ENCODE data around the gene ATP6V0E2.

The ATP6V0E2 gene

GRCh38 chr7:149856583-149856982 lies 17.2 kb upstream of the ATP6V0E2 start:
- DNase-seq (ENCODE audit: low read depth) = no peak
- H3K4me3 ChIP-seq (ENCODE audit: low read depth, low read length) = no peak overlapping the region
- no peak for TF ChIP-seq CTCF (IDR thresholded peaks at IDR 0.05; ENCODE audit: low read depth, low read length, missing control alignments)

GRCh38 chr7:149859369-149859768 lies 14.4 kb upstream of the ATP6V0E2 start:
- no peak overlapping the region for H3K4me3 ChIP-seq (ENCODE audit: low read depth, low read length)
- TF ChIP-seq CTCF (IDR thresholded peaks at IDR 0.05; ENCODE audit: low read depth, low read length, missing control alignments) = no peak
- no peak for DNase-seq (ENCODE audit: low read depth)

GRCh38 chr7:149859876-149860275 lies 13.9 kb upstream of the ATP6V0E2 start:
- DNase-seq (ENCODE audit: low read depth) = no peak
- H3K4me3 ChIP-seq (ENCODE audit: low read depth, low read length) = no peak overlapping the region
- TF ChIP-seq CTCF (IDR thresholded peaks at IDR 0.05; ENCODE audit: low read depth, low read length, missing control alignments) = no peak

- peak; percentile 43 for TF ChIP-seq CTCF (IDR thresholded peaks at IDR 0.05; ENCODE audit: low read depth, low read length, missing control alignments)
- no peak overlapping the region for H3K4me3 ChIP-seq (ENCODE audit: low read depth, low read length)
- DNase-seq (ENCODE audit: low read depth) = no peak
These were observed 12.7 kb upstream of the ATP6V0E2 start for GRCh38 chr7:149860821-149861727.

GRCh38 chr7:149861728-149862045 lies 12.1 kb upstream of the ATP6V0E2 start:
- no peak for DNase-seq (ENCODE audit: low read depth)
- TF ChIP-seq CTCF (IDR thresholded peaks at IDR 0.05; ENCODE audit: low read depth, low read length, missing control alignments) = no peak
- no peak overlapping the region for H3K4me3 ChIP-seq (ENCODE audit: low read depth, low read length)

- DNase-seq (ENCODE audit: low read depth) = no peak
- TF ChIP-seq CTCF (IDR thresholded peaks at IDR 0.05; ENCODE audit: low read depth, low read length, missing control alignments) = no peak
- H3K4me3 ChIP-seq (ENCODE audit: low read depth, low read length) = no peak overlapping the region
These were observed 11.6 kb upstream of the ATP6V0E2 start for GRCh38 chr7:149862156-149862555.

GRCh38 chr7:149863500-149863899 lies 10.3 kb upstream of the ATP6V0E2 start:
- no peak for TF ChIP-seq CTCF (IDR thresholded peaks at IDR 0.05; ENCODE audit: low read depth, low read length, missing control alignments)
- DNase-seq (ENCODE audit: low read depth) = no peak
- H3K4me3 ChIP-seq (ENCODE audit: low read depth, low read length) = no peak overlapping the region
